A549 (cell line): ENCODE measurements around the gene NALCN.

Experiments used
- CTCF ChIP-seq: fragments of >200 bp; sonication (Bioruptor Twin); formaldehyde crosslinking; IDR thresholded peaks from 3 replicates; pipeline ENCODE4 v1.5.1; 2016
- E2F6 ChIP-seq: IDR thresholded peaks from 2 replicates; pipeline ENCODE4 v1.6.1; 2012; ENCODE audit warnings: low read depth, borderline replicate concordance
- EP300 ChIP-seq, 2 experiments: fragments of >200 bp; sonication (Bioruptor Twin); formaldehyde crosslinking; IDR thresholded peaks; 2 replicates in 1 of 2; 3 replicates in 1 of 2; pipeline ENCODE4 v1.6.1; 2016 to 2017
- POLR2A ChIP-seq: IDR thresholded peaks from 2 replicates; pipeline ENCODE4 v1.6.1; 2012; ENCODE audit warnings: mild to moderate bottlenecking, low read length

- TF ChIP-seq CTCF = no peak
- TF ChIP-seq E2F6 = no peak
- no peak for TF ChIP-seq EP300 (IDR thresholded peaks at IDR 0.05)
- TF ChIP-seq POLR2A = no peak
Measured at GRCh38 chr13:101218484-101218883, 197.8 kb downstream of the NALCN start.
